Activated T-cell treated with anti-CD3 and anti-CD28 coated beads for 1 hour (primary cell): ENCODE results near the gene ACAA1.
A peak's percentile ranks its signal among the peaks of the same experiment; 100 is the strongest.
"Not testable (repeated sequence)": the region's sequence is repeated elsewhere in the genome, so short reads cannot be mapped to it uniquely, and the experiment has no call there.

ENCODE experiments used
- DNase-seq: peaks from one replicate; pipeline ENCODE4 v3.0.0-alpha.2; 2020; ENCODE audit warnings: low read depth

The ACAA1 gene

DNA sequence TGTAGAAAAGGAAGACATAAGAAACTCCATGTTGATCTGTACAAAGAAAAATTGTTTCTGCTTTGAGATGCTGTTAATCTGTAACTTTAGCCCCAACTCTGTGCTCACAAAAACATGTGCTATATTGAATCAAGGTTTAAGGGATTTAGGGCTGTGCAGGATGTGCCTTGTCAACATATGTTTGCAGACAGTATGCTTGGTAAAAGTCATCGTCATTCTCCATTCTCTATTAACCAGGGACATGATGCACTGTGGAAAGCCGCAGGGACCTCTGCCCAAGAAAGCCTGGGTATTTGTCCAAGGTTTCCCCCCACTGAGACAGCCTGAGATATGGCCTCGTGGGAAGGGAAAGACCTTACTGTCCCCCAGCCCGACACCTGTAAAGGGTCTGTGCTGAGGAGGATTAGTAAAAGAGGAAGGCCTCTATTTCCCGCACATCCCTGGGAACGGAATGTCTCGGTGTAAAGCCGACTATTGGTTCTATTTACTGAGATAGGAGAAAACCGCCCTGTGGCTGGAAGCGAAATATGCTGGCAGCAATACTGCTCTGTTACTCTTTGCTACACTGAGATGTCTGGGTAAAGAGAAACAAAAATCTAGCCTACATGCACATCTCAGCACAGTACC, 2.3 kb downstream of the ACAA1 start:
- not testable (repeated sequence) for DNase-seq

GRCh38 chr3:38133557-38134405, 3.1 kb downstream of the ACAA1 start:
- DNase-seq = no peak

DNA sequence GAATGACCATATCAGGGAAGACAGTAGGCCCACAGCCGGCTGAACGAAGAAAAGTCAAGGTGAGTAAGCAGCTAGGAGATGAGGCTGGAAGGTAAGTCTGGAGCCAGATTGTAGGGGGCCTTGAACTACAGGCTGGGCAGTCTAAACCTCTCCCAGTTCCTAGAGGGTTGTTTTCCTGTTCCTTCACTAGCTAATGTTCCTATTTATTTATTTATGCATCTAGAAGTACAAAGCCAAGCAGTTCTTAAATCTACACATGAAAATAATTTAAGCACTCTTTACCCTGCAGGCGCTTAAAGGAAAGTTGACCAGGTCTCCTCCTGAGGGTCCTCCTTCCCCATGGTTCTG, 3.7 kb downstream of the ACAA1 start:
- DNase-seq = no peak

GRCh38 chr3:38131621-38132369, 5.1 kb downstream of the ACAA1 start:
- DNase-seq = peak; percentile 12

DNA sequence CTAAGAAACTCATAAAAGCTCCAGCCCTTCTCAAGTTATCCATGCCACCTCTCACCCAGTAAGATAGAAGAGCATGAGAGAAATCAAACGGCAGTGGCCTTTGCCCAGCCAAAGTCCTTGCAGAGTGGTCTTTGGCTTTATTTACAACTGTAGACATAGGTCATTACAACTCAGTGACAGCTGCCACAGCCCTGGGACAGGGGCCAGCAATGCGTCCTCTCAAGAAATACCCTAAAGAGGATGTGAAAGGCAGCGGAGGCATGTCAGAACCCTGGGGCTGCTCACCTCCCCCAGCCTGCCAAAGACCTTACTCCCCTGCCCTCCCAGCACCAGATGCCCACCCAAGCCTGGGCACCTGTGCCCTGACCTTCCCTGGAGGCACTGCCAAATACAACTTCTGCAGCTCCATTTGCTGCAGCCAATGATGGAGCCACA, 6.3 kb downstream of the ACAA1 start:
- no peak for DNase-seq

- no peak for DNase-seq
Observed at GRCh38 chr3:38129058-38129457, 7.9 kb downstream of the ACAA1 start.

- no peak for DNase-seq
Observed at GRCh38 chr3:38128303-38128655, 8.6 kb downstream of the ACAA1 start.

GRCh38 chr3:38127611-38128302, 9.2 kb downstream of the ACAA1 start:
- no peak for DNase-seq

- DNase-seq = no peak
Observed at GRCh38 chr3:38126121-38126892, 10.6 kb downstream of the ACAA1 start.

- DNase-seq = no peak
Observed at GRCh38 chr3:38125305-38126120, 11.4 kb downstream of the ACAA1 start.

DNA sequence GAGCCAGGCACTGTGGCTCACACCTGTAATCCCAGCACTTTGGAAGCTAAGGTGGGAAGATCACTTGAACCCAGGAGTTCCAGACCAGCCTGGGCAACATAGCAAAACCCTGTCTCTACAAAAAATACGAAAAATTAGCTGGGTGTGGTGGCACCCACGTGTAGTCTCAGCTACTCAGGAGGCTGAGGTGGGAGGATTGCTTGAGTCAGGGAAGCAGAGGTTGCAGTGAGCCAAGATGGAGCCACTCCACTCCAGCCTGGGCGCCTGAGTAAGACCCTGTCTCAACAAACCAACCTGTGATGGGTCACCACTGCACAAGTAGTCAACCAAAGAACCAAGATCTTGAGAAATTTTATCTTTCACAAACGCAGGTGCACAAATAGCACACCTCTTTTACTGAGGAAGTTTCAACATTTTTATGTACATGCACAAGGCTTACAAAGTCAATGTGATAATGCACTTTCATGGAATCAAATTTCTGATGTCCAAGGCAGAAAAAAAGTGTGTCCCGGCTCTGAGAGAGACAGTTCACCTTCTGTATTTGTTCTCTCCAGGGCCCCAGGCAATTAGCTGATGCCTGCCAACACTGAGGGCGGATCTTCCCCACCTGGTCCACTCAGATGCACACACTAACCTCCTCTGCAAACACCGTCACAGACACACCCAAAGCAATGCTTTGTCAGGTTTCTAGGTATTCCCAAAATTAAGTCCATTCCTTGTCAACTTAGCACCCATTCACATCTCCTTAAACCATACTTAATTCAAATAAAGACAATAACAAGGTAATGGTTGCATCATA, 12.4 kb downstream of the ACAA1 start:
- DNase-seq = no peak

DNA sequence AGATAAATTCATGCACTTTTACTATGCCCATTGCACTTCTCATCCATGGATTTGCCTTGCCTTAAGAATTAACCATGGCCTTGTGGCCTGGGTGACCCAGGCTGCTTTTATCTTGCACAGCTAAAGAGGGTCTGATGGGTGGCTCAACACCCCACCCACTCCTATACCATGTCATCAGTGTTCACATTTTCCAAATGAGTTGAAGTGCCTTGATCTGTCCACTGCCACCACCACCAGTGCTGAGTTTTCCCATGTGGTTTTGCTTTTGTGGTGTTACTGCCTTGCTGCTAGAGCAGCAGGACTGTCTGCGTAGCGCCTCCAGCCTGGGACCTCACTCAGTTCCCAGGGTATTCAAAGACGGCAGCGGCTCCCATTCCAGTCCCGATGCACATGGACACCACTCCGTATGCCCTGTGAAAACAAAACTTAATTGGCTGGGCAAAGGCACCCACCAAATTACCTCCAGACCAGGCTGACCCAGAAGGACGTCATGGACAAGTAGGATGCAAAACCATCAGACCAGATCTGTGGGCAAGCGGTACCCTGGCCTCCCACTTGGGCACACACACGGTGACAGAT, 14.1 kb downstream of the ACAA1 start:
- no peak for DNase-seq

- no peak for DNase-seq
Observed at GRCh38 chr3:38121832-38122461, 15.0 kb downstream of the ACAA1 start.

DNA sequence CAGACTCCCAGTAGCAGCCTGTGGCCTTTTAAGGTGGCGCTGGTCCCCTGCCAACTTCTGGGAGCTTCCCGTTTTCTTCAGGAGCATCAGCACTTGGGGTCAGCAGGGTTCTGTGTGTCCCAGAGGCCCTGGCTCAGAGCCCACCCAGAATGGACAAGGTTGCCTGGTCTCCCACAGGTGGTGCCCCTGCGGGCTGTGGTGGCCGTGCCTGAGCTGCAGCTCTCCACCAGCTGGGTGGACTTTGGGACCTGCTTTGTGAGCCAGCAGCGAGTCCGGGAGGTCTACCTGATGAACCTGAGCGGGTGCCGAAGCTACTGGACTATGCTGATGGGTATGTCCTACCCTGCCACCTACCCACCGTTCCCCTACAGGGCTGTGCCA, 15.5 kb downstream of the ACAA1 start:
- DNase-seq = no peak

DNA sequence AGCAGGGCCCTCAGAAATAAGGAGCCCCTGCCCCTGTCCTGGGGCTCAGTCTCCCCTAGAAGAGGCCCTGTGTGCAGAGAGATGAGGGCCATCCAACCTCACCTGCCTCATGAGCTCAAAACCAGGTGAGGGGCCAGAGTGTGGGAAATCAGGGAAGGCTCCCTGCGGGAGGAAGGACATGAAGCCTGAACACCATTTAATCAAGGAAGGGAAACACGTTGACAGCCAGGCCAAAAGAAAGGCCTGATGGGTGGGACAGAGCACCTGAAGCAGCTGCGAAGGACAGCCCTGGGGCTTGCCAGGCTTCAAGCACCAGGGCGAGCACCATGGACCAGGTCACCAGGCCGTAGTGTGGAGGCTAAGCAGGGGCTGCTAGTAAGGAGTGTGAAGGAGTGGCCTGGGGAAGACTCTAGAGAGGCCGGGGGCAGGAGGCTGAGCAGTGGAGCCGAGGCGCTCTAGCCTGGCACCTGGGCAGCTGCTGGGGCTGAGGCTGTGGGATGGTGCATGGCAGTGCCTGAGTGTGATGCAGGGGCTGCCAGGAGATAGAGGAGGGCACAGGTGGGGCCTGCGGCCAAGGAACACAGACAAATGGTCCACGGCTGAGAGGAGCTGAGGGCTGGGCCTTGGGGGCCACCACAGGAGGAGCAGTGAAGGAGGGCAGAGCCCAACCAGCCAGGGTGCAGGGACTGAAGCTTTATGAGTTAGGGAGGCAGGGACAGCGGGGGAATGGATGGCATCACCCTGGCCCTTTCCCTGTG, 16.1 kb downstream of the ACAA1 start:
- DNase-seq = no peak

DNA sequence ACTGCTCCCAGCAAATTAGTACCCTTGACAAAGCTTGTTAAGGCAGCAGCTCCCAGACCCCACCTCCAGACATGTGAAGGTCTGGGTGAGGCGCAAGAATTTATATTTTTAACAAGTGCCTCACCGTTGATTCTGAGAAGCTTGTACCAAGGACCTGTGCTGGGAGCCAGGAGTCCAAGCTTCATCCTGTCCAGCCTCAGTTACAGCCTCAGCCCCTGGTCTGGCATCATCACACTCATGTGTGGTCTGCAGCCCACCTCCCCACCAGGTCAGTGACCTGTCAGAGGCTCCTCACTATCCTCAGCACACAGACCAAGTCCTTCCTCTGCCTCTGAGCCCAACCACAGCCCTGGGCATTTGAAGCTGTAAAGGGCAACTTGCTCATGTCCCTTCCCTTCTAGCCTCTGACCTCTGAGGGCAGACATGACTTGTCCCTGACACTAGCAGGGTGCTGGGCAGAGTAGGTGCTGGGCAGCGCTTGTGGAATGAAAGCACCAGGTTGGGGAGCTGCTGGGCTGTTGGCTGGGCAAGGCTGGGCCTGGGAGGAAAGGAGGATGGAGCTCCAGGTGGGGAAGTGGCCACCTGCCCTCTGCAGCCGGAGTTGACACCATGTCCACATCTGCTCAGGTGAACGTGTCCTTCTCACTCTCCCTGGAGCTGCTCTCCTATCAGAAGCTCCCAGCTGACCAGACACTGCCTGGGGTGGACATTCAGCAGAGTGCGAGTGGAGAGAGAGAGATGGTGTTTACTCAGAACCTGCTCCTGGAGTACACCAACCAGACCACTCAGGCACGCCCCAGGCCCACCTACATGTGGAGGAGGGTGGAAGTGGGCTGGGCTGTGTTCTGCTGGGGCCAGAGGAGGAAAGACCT, 16.9 kb downstream of the ACAA1 start:
- no peak for DNase-seq

GRCh38 chr3:38119248-38119544, 17.7 kb downstream of the ACAA1 start:
- DNase-seq = no peak
